Cerebellar nuclear complex (tissue), 1 donor: ENCODE results near the gene CBFB.
"Not testable (repeated sequence)": the region's sequence is repeated elsewhere in the genome, so short reads cannot be mapped to it uniquely, and the experiment has no call there.

Source experiments
- DNase-seq, 2 experiments: peaks; one replicate each; lab custom pipeline; 2025; lab: John Stamatoyannopoulos, UW

Gene CBFB

DNA sequence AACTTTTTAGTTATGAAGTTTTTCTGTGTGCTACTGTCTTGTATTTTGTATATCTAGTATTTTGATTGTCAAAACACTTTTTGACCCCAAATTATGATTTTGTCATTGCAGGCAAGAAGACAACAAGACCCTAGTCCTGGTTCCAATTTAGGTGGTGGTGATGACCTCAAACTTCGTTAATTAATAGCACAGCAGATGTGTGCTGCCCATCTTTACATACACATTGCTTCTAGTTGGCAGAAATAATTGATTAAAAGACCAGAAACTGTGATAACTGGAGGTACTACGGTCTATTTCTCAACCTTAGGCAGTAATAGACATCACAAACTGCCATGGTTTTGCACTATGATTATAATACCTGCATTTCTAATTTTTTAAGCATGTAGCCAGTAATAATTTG lies 69.7 kb downstream of the CBFB start:
- no peak for DNase-seq

DNA sequence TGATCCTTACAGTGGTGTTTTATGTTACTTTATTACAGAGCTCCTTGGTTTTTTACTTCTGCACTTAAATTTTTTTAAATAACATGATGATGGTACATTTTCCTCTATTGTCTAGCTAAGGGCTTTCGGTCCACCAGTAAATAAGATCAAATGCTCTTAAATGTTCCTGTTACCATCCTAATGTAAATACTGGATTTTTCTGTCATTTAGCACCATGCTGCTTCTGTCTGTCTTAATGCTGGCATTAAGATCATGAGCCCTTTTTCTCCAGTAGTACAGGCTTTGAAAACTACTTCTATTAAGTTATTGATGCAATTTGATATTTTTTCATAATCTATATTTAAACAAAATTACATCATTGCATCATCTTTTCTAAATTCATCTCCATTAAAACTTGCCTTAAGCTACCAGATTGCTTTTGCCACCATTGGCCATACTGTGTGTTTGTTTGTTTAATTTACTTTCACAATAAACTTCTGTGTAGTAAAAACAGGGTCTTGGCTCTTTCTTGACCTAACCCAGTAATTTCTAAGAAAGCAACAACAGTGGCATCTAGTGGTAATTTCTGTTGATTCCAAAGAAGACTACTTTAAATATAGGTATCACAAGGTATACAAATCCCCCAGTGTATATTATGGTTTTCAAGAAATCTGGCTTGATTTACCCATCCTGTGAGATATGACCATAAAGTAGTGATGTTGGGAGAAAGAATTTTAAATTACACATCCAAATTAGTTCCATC lies 71.8 kb downstream of the CBFB start:
- no peak for DNase-seq

GRCh38 chr16:67101311-67102082 lies 72.5 kb downstream of the CBFB start:
- DNase-seq = no peak

DNA sequence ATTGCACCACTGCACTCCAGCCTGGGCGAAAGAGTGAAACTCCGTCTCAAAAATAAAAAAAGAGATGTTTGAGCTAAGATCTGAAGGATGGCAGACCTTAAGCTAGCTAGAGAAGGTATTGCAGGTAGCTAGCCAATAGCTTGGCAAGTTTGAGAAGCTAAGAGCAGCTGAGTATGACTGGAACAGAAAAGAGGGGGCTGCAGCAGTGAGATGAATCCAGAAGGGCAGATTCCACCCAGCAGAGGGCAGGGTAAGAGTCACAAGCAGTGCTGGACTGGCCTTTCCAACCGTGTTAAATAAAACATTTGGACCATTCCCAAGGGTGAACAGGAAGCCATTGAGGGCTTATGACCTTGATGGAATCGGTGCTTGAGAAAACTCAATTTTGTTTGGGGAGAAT lies 75.1 kb downstream of the CBFB start:
- DNase-seq = no peak

DNA sequence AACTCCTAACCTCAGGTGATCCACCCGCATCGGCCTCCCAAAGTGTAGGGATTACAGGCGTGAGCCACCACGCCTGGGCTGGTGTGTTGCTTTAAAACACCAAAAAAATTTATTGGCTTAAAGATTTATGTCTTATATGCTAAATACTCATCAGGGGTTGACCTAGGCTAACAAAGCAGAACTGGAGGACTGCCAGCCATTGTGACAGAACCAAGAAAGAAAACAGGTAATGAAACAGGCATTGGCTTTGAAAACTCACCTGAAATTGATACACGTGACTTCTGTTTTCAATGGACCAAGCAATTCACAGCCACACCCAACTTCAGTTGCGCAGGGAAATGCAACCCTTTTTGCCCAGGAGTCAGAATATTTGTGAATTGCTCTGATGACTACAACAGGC lies 75.9 kb downstream of the CBFB start:
- DNase-seq = no peak

DNA sequence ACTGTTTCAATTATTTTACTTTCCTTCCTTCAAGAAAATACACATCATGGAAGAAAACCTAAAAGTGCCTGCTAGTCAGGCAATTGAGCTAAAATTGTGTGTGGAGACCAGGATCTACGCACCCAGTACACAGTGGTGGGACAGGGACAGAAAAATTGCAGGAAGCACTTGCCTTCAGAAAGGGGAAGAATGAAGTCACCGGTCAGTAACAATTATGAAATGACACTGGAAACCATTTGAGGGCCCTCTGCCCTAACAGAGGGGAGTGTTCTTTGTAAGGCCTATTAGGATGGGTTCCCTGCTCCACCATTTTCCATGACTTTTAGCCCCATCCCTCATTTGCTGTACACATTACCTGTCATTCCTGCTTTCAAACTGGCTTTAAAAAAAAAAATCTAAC lies 76.3 kb downstream of the CBFB start:
- DNase-seq = no peak

DNA sequence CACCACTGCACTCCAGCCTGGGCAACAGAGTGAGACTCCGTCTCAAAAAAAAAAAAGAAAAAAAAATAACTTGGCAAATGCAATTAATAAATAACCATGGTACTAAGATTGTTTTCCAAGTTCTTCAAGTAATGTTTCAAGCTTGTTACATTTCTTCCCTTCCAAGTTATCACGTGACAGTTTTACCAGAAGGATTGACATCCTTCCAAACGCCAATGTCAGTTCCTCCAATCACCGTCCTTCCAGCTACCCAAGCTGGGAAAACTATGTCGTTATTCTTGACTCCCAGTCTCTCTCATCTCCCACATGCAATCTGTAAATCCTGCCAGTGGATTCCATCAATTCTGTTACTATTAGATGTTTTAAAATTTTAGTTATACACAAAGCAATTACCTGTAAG lies 76.9 kb downstream of the CBFB start:
- no peak for DNase-seq

GRCh38 chr16:67108489-67108888 lies 79.5 kb downstream of the CBFB start:
- DNase-seq = no peak

DNA sequence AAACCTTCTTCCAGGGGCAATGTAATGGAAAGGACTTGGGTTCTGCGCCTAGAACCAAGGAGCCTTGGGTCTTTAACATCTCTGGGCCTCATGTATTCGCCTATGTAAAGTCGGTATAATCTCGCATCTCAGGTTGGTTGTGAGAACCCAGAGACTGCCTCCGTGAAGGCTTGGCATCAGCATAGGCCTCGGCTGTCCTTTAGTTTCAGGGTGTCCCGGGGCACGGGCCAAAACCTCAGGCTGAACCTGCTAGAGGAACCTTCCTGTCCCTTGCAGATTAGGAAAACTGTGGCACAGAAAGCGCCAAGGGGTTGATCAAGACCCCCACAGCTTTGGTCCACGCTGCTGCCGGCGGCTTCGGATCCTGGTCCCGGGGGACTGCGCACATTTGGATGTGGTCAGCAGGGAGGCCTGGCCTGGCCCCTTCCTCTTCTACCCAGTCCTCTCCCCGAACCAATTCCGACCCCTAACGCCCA lies 80.0 kb downstream of the CBFB start:
- no peak for DNase-seq

- peak; percentile 30 to 74 for DNase-seq
Observed at GRCh38 chr16:67109407-67110135, 80.6 kb downstream of the CBFB start, which contains the start of gene PHAF1. Gene PHAF1 (plus strand): TSS chr16:67109941. CDS start chr16:67110176, 235 bp downstream.

DNA sequence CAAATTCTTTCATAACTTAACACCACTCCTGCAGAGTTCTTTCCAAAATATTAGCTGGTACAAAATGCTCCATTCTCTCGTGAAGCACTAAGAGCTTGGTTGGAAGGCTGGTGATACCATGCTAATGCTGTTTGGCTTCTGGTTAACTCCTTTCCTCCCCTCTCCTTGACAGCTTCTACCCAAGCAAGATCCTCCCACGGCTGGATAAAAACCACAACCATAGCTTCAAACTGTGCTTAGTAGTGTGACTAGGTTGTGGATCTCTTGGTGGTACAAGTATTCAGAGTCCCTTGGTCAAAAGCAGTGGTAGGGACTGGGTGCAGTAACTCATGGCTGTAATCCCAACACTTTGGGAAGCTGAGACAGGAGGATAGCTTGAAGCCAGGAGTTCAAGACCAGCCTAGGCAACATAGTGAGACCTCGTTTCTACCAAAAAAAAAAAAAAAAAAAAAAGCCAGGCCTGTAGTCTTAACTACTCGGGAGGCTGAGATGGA lies 83.0 kb downstream of the CBFB start:
- DNase-seq = no peak

DNA sequence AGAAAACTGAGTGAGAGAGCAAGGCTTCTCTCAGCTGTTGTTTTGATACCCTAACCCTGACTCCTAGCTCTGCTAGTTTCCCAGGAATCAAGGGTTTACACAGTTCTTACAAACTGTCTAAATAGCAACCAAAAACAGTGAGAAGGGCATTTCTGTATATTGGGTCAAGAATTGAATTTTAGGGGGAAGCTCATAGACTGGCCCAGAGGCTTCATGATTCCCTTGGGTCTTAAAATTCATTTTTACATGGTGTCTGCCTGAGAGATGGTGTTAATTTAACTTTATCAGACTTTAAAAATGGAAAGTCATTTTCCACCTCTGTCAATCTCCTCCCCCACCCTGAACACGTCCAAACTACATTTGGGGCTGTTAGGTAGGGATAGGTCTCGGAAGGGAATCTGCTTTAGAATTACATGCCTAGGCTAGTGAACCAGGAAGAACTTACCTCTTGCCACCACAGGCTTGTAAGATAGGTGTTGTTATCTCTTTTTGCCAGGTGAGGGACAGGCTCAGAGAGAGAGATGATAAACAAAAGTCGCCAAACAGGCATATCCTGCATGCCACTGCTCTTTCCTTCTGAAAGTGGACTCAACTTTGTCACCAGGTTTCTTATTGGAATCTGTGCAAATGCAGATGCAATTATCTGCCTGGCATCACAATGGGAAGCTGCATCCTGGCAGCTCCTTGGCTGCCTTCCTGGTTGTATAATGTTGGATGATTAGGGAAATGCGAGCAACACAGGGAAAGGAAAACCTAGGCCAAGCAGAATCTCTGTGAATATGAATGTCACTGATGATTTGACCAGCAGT lies 83.8 kb downstream of the CBFB start:
- no peak for DNase-seq

DNA sequence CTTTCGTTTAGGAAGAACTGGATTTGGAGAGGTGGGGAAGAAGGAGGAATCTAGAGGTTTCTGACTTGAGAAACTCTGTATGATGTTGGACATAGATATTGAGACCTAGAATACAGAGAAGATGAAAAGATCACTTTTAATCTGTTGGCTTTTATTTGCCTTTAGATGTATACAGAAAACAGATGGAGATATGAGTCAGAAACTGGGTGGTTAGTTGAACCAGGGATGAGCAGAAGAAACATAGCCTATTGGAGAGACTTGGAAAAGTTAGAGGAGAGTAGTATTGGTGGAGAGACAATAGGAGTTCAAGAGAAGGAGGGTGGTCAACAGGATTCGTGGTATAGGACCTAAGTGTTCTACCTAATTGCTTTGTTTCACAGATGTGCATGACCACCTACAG lies 85.8 kb downstream of the CBFB start:
- DNase-seq = no peak

DNA sequence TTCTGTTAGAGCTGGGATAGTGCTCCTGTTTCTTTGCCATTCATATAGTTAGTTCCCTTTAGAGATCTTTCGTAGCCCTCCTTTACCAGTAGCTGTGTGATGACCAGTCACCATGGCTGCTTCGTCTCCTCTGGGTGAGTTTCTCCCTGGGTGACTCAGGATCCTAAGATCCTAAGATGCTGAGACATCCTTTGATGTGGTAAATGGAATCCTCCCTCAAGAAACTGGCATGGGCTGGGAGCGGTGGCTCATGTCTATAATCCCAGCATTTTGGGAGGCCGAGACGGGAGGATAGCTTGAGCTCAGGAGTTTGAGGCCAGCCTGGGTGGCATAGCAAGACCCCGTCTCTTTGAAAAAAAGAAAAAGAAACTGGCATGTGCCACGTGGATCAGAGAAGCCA lies 86.7 kb downstream of the CBFB start:
- no peak for DNase-seq

DNA sequence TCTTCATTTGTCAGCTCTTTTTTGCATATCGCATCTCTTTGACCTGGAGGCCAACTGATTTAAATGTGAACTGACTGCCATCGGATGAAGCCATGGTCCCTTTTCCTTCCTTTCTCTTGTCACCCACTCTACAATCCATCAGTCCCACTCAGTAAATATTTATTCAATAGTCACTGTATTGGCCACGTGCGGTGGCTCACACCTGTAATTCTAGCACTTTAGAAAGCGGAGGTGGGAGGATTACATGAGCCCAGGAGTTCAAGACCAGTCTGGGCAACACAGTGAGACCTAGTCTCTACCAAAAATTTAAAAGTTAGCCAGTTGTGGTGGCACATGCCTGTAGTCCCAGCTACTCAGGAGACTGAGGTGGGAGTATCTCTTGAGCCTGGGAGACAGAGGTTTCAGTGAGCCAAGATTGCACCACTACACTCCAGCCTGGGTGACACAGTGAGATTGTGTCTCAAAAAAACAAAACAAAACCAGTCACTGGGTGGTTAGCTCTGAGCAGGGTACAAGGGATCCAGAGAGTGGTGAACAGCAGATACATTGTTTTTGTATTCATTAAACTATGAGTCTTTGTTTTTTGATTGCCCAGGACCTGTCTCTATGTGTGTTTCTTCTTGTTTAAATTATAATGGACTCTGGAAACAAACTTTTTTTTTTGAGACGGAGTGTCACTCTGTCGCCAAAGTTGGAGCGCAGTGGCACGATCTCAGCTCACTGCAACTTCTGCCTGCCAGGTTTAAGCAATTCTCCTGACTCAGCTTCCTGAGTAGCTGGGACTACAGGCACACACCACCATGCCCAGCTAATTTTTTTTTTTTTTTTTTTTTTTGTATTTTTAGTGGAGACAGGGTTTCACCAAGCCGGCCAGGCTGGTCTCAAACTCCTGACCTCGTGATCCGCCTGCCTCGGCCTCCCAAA lies 87.7 kb downstream of the CBFB start:
- DNase-seq = no peak

- DNase-seq = no peak
Observed at GRCh38 chr16:67117716-67118115, 88.8 kb downstream of the CBFB start.

GRCh38 chr16:67120025-67120424 lies 91.1 kb downstream of the CBFB start:
- no peak for DNase-seq

DNA sequence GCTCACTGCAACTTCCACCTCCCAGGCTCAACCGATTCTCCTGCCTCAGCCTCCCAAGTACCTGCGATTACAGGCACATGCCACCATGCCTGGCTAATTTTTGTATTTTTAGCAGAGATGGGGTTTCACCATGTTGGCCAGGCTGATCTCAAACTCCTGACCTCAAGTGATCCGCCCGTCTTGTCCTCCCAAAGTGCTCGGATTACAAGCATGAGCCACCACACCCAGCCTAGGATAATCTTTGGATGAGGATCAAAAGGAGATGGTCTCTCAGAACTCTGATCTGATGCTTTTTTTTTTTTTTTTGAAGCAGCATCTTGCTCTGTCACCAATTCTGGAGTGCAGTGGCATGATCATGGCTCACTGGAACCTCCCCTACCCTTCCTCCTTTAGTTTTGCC lies 93.8 kb downstream of the CBFB start:
- not testable (repeated sequence) for DNase-seq

GRCh38 chr16:67128417-67128816 lies 99.5 kb downstream of the CBFB start:
- no peak for DNase-seq

DNA sequence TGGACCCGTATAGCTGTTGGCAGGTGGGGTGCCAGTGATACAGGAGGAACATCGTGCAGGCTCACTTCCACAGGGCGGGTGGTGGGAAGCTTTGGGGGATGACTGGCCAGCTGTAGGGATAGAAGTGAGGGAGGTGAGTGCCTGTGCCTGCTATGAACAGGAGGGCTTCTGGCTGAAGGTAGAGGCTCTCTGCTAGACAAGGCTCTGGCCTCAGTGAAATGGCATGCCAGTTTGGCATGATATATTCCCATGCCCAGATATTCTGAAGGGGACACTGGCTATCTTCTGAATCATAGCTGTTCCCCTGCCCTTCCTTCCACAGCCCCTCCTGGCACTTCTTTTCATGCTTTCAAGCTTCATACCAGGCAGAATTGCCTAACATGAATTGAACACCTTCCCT lies 99.9 kb downstream of the CBFB start:
- DNase-seq = no peak

- DNase-seq = no peak
Observed at GRCh38 chr16:67129422-67129821, 100.5 kb downstream of the CBFB start.
